Gastrocnemius medialis (tissue), 4 donors: ENCODE measurements around the gene FAM193B.

ENCODE experiments used
- CTCF ChIP-seq, 5 experiments: fragments of 450-650 bp in 3 of 5; fragments of 200-600 bp in 2 of 5; sonication (generic) in 2 of 5; IDR thresholded peaks in 4 of 5; conservative IDR thresholded peaks in 1 of 5; 1 replicate in 4 of 5; 2 replicates in 1 of 5; pipeline ENCODE4 v1.5.1; 2016 to 2019; ENCODE audit warnings: antibody characterized with exemption in 5 of 5, mild to moderate bottlenecking in 3 of 5, moderate library complexity in 3 of 5
- POLR2A ChIP-seq, 2 donors: fragments of 450-650 bp; IDR thresholded peaks; one replicate each; pipeline ENCODE4 v1.6.1; 2017; ENCODE audit warnings: antibody characterized with exemption in 2 of 2, mild to moderate bottlenecking in 2 of 2, moderate library complexity in 2 of 2

- no peak for TF ChIP-seq CTCF (IDR thresholded peaks at IDR 0.05 in 4 of 5, conservative IDR thresholded peaks at IDR 0.05 in 1 of 5)
- TF ChIP-seq POLR2A (IDR thresholded peaks at IDR 0.05), result no peak
Measured at GRCh38 chr5:177578316-177578715, 24.0 kb upstream of the FAM193B start.
